ENCODE data around the gene PLEKHN1. TPM values are rescaled to one million over a fixed set of nuclear protein-coding genes. Genes with fewer than 3 reads are reported as not detected.

Gene PLEKHN1
- total RNA-seq: 1 to 10 TPM; 3.8 to 4.3 TPM

GRCh38 chr1:966135-966703 is at the start of gene PLEKHN1:
PLEKHN1 (plus strand) TSS chr1:966482; CDS start chr1:966532, 50 bp downstream.

GRCh38 chr1:923131-923990 is 42.9 kb upstream of the PLEKHN1 start, which contains the start of gene SAMD11:
SAMD11 (plus strand) TSS chr1:923923; CDS start chr1:924432, 509 bp downstream.

GRCh38 chr1:958823-959730 is 7.2 kb upstream of the PLEKHN1 start, which contains the start of gene NOC2L:
NOC2L (minus strand) TSS chr1:959256; CDS start chr1:959240, 16 bp downstream.

GRCh38 chr1:960363-961131 is 5.7 kb upstream of the PLEKHN1 start, which contains the start of gene KLHL17:
KLHL17 (plus strand) TSS chr1:960584; CDS start chr1:960694, 110 bp downstream.

GRCh38 chr1:981955-982558 is 15.8 kb downstream of the PLEKHN1 start, which contains the start of gene PERM1:
PERM1 (minus strand) TSS chr1:982093; CDS start chr1:981029, 1,064 bp downstream.

GRCh38 chr1:999725-1000356 is 33.6 kb downstream of the PLEKHN1 start, which contains the start of gene HES4:
HES4 (minus strand) TSS chr1:1000097; CDS start chr1:999973, 124 bp downstream.

GRCh38 chr1:1013105-1013921 is 47.0 kb downstream of the PLEKHN1 start, which contains the start of gene ISG15:
ISG15 (plus strand) TSS chr1:1013497; CDS start chr1:1013574, 77 bp downstream.

GRCh38 chr1:1020000-1020404 is 53.7 kb downstream of the PLEKHN1 start, which contains the start of gene AGRN:
AGRN (plus strand) TSS chr1:1020120; CDS start chr1:1020173, 53 bp downstream.

Other genes starting within 250 kb of the PLEKHN1 start
- not detected for gene SAMD11, start 42.6 kb upstream of the PLEKHN1 start, total RNA-seq
- 10 to 100 TPM; 58.3 to 61.7 TPM for gene NOC2L, start 7.2 kb upstream of the PLEKHN1 start, total RNA-seq
- 10 to 100 TPM; 27.3 to 32.2 TPM for gene KLHL17, start 5.9 kb upstream of the PLEKHN1 start, total RNA-seq
- not detected for gene PERM1, start 15.6 kb downstream of the PLEKHN1 start, total RNA-seq
- gene HES4, start 33.6 kb downstream of the PLEKHN1 start, total RNA-seq: not detected
- 10 to 100 TPM; 87.5 to 92.8 TPM for gene ISG15, start 47.0 kb downstream of the PLEKHN1 start, total RNA-seq
- gene AGRN, start 53.6 kb downstream of the PLEKHN1 start, total RNA-seq: 1 to 10 TPM; 7.2 to 9.5 TPM
- not detected for gene RNF223, start 107.8 kb downstream of the PLEKHN1 start, total RNA-seq
- gene C1orf159, start 149.6 kb downstream of the PLEKHN1 start, total RNA-seq: 10 to 100 TPM; 22.9 to 23.2 TPM
- under 1 TPM in 1 of 2 experiments, not detected in 1; 0.15 TPM for gene TTLL10, start 207.4 kb downstream of the PLEKHN1 start, total RNA-seq
- gene TNFRSF18, start 240.1 kb downstream of the PLEKHN1 start, total RNA-seq: 1 to 10 TPM; 7.6 to 9.3 TPM
- gene TNFRSF4, start 247.7 kb downstream of the PLEKHN1 start, total RNA-seq: 10 to 100 TPM; 11.0 to 11.7 TPM

Data from activated naive CD4-positive, alpha-beta T cell treated with anti-CD3 and anti-CD28 coated beads, Interleukin-2, amount 10 ng/mL, durations not matched to agents 5 hours and 36 hours (primary cell).